ENCODE results near the gene PCDHA10. TPM values are rescaled to one million over a fixed set of nuclear protein-coding genes. Genes with fewer than 3 reads are reported as not detected.

PCDHA10 gene
- total RNA-seq, 1 donor from 2014 or later, result 2.9 TPM

DNA sequence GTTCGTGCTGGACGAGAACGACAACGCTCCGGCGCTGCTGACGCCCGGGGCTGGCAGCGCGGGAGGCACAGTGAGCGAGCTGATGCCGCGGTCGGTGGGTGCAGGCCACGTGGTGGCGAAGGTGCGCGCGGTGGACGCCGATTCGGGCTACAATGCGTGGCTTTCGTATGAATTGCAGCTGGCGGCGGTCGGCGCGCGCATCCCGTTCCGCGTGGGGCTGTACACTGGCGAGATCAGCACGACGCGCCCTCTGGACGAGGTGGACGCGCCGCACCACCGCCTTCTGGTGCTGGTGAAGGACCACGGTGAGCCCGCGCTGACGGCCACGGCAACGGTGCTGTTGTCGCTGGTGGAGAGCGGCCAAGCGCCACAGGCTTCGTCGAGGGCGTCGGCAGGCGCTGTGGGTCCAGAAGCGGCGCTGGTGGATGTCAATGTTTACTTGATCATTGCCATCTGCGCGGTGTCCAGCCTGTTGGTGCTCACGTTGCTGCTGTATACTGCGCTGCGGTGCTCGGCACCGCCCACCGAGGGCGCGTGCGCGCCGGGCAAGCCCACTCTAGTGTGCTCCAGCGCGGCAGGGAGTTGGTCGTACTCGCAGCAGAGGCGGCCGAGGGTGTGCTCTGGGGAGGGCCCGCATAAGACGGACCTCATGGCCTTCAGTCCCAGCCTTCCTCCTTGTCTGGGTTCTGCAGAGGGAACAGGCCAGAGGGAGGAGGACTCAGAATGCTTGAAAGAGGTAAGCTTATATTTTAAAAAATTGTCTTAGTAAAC is 28.4 kb downstream of the PCDHA10 start:
- no peak for DNase-seq (ENCODE audit: low spot score)

DNA sequence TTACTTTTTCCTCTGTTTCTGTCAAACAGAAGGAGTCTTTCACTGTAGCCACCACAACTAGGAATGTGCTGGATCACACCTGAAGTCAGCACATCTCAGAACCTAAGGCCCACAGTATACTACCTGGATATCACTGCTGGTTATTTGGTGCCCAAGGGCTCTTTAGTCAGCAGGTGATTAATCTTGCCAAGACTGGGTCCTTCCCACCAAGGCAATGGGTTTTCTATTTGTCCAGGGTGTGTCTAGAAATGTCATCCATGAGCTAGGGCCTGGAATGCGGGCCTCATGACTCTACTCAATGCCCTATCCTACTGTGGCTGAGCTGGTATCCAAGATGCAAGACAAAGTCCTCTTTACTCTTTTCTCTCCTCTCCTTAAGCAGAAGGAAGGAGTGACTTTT is 60.6 kb downstream of the PCDHA10 start:
- no peak for DNase-seq (ENCODE audit: low spot score)

Other genes with a start within 250 kb of the PCDHA10 start
- 104 TPM for gene CD14, start 222.7 kb upstream of the PCDHA10 start, total RNA-seq
- 20.6 TPM for gene TMCO6, start 216.4 kb upstream of the PCDHA10 start, total RNA-seq
- 73.0 TPM for gene NDUFA2, start 208.3 kb upstream of the PCDHA10 start, total RNA-seq
- gene IK, start 208.1 kb upstream of the PCDHA10 start, total RNA-seq, result 72.1 TPM
- gene WDR55, start 191.0 kb upstream of the PCDHA10 start, total RNA-seq, result 22.1 TPM
- 2.5 TPM for gene DND1, start 182.3 kb upstream of the PCDHA10 start, total RNA-seq
- gene HARS1, start 164.5 kb upstream of the PCDHA10 start, total RNA-seq, result 45.5 TPM
- gene HARS2, start 164.4 kb upstream of the PCDHA10 start, total RNA-seq, result 30.5 TPM
- gene ZMAT2, start 155.4 kb upstream of the PCDHA10 start, total RNA-seq, result 50.9 TPM
- 0.06 TPM for gene PCDHA1, start 69.8 kb upstream of the PCDHA10 start, total RNA-seq
- 0.20 TPM for gene PCDHA2, start 61.0 kb upstream of the PCDHA10 start, total RNA-seq
- 1.9 TPM for gene PCDHA3, start 54.8 kb upstream of the PCDHA10 start, total RNA-seq
- gene PCDHA4, start 48.8 kb upstream of the PCDHA10 start, total RNA-seq, result 8.0 TPM
- gene PCDHA5, start 34.3 kb upstream of the PCDHA10 start, total RNA-seq, result 1.2 TPM
- gene PCDHA6, start 27.9 kb upstream of the PCDHA10 start, total RNA-seq, result 2.0 TPM
- 0.89 TPM for gene PCDHA7, start 21.6 kb upstream of the PCDHA10 start, total RNA-seq
- gene PCDHA8, start 14.7 kb upstream of the PCDHA10 start, total RNA-seq, result 0.49 TPM
- gene PCDHA9, start 7.5 kb upstream of the PCDHA10 start, total RNA-seq, result 0.29 TPM
- gene PCDHA11, start 13.1 kb downstream of the PCDHA10 start, total RNA-seq, result 2.9 TPM
- gene PCDHA12, start 19.4 kb downstream of the PCDHA10 start, total RNA-seq, result 10.0 TPM
- gene PCDHA13, start 26.2 kb downstream of the PCDHA10 start, total RNA-seq, result 6.7 TPM
- 12.2 TPM for gene PCDHAC1, start 70.4 kb downstream of the PCDHA10 start, total RNA-seq
- 33.4 TPM for gene PCDHAC2, start 110.6 kb downstream of the PCDHA10 start, total RNA-seq
- 0.09 TPM for gene PCDHB1, start 195.5 kb downstream of the PCDHA10 start, total RNA-seq
- 3.6 TPM for gene PCDHB2, start 238.7 kb downstream of the PCDHA10 start, total RNA-seq
- gene PCDHB3, start 244.6 kb downstream of the PCDHA10 start, total RNA-seq, result 1.4 TPM

Measured in mucosa of gallbladder (tissue), 1 donor.